Left lobe of liver (tissue), 2 donors: ENCODE measurements around the gene APCDD1. TPM values are rescaled to one million over a fixed set of nuclear protein-coding genes. Genes with fewer than 3 reads are reported as not detected.
"Not testable (repeated sequence)": the region's sequence is repeated elsewhere in the genome, so short reads cannot be mapped to it uniquely, and the experiment has no call there.

Experiments
- ATAC-seq: fragments of 200-7000 bp; cut with Tn5 transposase; one replicate; pipeline ENCODE4 v1.9.1; 2020; ENCODE audit warnings: mild to moderate bottlenecking, moderate library complexity
- DNase-seq: peaks from one replicate; pipeline ENCODE4 v3.0.0-alpha.2; 2020; ENCODE audit warnings: low spot score
- total RNA-seq: library from RNA; stranded (reverse); gene quantifications from one replicate; pipeline ENCODE4 v1.2.1, GENCODE V29; 2021
- donor health status: DM: no; HTN: no; CAD: no; lungs with moderate emphysema.
- donor health status: DM: no; HTN: yes; CAD: no.

APCDD1 gene
- total RNA-seq, 1 donor from 2014 or later = 0.58 TPM

DNA sequence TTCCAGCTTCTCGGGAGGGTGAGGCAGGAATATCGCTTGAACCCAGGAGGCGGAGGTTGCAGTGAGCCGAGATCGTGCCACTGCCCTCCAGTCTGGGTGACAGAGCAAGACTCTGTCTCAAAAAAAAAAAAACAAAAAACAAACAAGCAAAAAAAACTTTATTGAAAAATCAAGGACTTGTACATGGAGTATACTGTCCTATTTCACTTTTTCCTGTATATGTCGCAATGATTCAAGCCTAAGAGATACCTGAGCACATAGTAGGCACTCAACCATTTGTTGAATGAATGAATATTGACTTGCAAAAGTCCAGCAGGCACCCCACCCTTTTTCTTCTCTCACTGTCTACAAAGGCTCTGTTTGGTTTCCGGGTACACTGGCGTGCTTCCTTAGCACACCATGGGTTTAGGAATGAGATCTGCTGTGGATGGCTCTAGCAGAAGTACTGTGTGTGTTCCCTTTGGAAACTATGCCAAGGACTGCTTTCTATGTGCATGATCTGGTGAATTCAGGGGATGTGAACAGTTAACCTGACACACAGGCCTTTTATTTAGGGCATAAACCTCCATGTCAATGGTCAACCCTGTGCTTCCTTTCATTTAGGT, 6.1 kb downstream of the APCDD1 start:
- ATAC-seq = no peak
- DNase-seq = no peak

DNA sequence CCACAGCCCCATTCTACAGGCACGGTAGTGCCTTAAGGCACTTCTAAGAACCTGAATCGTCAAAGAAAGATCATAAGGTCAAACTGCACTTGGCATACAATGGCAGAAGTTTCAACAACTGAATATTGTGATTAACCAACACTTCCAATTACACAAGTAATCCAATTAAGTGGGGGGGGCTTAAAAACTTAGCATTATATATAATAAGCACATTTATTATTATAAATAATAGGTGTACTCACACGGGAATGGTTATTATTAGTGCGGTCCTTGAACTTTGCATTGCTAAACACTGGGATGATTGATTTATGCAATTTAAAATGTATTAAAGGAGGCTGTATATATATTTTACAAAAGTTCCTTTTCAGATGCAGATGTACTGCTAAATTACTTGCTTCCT, 7.6 kb downstream of the APCDD1 start:
- no peak for DNase-seq
- ATAC-seq = no peak

DNA sequence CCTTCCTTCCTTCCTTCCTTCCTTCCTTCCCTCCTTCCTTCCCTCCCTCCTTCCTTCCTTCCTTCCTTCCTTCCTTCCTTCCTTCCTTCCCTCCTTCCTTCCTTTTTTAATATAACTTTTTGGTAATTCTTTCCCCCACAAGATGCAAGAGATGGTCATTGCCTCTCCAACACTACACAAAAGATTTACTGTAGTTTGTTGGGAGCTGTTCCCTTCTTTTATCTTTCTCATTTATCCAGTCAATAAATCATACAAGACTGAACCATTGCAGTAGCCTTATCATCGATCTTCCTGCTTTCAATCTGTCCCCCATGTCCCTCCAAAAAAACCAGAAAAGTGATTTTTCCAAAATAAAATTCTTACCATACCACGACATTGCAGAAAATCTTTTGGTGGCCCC, 8.2 kb downstream of the APCDD1 start:
- no peak for DNase-seq
- no peak for ATAC-seq

- no peak for ATAC-seq
- DNase-seq = no peak
Observed at GRCh38 chr18:10463096-10463495, 8.7 kb downstream of the APCDD1 start.

DNA sequence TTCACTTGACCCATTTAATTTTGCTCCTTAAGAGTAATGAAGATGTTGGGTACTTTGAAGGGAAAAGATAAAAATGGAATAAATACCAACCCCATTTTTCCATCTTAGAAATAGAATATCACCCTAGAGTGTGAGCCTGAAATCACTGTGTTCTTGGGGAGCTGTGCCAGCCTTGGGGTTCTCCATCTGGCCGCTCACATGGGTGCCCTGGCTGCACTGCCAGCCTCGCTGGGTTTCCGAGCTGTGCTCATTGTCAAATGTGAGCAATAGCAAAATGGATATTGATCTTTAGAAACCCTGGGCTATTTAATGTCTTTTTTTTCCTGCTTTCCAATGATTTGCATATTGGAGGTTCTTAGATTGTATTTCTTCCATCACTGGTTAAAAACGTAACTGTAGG, 9.3 kb downstream of the APCDD1 start:
- ATAC-seq (no peak), DNase-seq (no peak)

DNA sequence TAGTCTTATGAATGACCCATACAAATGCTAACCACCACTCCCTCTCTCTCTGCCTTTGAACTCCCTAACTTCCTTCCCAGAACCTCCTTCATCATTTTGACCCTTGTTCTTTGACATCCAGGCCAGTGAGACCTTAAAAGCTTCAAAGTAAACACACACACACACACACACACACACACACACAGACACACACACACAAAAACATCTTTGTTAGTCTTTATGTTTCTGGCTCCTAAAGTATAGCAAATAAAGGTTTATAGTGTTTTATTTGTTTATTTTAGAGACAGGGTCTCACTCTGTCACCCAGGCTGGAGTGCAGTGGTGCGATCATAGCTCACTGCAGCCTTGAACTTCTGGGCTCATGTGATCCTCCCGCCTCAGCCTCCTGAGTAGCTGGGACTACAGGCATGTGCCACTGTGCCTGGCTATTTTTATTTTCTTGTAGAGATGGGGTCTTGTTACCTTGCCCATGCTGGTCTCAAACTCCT, 9.8 kb downstream of the APCDD1 start:
- DNase-seq, ATAC-seq: not testable (repeated sequence)

DNA sequence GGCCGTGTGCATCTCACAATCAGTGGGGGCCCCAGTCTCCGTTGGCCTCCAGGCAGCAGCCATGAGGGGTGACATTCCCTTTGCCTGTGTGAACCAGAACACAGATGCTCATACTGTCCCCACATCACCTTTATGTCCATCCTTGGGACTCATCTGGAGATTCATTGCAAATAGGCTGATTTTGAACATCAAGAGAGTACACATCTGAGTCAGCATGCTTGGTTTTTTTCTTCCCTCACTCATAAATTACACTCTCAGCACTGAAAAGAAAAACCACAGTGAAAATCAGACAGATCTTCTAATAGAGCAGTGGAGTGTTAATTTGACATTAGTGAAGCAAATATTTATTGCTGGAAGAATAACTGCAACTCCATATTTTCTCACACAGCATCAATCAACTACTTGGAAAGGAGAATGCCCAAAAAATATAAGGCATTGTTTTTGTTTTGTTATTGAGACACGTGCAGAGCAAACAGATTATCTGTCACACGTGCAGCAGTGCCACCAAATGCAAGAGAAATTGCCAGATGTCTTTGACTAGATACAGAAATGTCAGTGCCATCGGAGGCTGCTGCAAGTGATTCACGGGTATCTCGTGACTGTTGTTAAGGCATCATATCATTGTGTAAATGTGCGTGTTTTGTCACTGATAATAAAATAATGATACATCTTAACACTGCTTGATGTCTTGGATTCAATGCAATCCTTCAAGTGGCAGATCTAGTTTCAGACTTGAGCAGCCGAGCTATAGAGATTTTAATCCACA, 10.9 kb downstream of the APCDD1 start:
- DNase-seq (no peak), ATAC-seq (no peak)

DNA sequence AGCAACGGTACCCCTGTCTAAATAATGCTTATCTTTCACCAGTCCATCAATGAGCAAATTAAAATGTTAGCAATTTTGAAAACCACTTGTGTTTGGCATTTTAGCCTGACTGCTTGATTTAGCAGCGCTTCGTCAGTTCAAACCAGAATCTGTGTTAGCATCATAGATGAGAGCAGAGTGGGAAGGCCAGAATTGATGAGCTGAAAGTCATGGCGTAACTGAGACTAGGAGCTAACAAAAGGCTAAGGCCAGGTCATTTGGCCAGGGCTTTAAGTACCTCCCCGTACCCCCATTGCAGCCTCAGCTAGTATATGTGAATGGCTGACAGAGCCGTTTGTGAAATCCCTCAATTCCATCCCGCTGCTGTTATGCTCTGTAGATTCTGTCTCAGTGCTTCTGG, 16.0 kb downstream of the APCDD1 start:
- ATAC-seq (no peak), DNase-seq (no peak)

- DNase-seq = no peak
Observed at GRCh38 chr18:10471574-10471973, 17.1 kb downstream of the APCDD1 start.

DNA sequence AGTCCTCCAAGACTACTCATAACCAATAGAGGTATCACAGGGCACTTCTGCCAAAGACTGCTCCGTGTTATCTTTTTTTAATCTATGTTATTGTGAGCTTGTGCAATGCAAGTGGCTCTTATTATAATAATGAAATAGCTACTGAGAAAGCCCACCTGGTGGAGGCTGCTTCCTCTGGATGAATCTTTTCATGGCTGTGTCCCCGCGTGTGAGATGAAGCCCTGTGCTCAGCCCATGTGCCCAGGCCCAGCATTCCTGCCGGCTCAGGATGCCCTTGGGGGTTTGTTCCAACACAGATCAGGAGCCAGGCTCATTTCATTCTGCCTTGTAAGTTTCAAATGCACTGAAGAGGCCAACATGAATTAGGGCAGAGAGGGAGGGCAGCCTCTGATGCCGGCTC, 18.7 kb downstream of the APCDD1 start:
- ATAC-seq = no peak
- no peak for DNase-seq

More at GRCh38 chr18:10471574-10471973, 17.1 kb downstream of the APCDD1 start:
- ATAC-seq = no peak

GRCh38 chr18:10474309-10474708, 19.9 kb downstream of the APCDD1 start:
- DNase-seq (no peak), ATAC-seq (no peak)

DNA sequence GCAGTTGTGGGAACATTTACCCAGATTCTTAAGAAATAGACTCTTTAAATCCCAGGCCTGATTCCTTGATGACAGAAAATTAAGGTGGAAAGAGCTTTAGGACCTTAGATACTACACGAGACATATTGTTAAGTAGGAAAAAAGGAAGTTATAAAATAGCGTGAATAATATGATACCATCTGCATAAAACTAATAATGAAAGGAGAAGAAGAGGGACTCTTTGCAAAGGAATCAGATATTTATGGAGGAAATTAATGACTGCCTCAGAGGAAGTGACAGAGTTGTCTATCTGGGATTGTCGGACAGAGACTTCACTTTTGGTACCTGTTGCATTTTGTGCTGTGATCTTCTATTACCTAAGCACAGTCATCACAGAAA, 20.8 kb downstream of the APCDD1 start:
- no peak for DNase-seq
- no peak for ATAC-seq

DNA sequence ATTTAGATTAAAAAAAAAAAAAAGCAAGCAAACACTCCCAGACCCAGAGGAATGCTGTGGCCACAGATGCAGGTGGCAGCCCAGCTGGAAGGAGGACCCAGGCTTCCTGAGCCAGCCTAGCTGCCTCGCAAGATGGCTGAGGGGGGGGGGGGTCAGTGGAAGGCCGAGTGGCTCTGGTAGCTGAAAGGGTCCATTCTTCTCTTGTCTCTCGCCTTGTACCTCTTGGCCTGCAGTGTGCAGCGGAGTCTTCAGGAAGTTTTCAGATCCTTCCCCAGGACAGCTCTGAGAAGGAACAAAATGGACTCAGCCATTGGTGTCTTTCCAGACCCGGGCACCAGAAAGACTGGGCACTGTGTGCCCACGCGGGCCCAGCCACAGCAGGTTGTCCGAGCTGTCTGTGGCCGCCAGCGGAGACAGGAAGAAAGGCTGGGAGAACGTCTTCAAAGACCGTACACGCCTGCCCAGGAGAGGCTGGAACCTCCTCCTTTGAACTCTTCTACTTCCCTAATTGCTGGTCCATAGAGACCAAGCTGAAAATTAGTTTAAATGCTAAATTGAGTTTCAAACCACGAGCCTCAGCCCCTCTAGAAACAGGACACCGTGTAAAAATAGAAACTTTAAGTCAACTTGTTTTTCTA, 21.3 kb downstream of the APCDD1 start:
- ATAC-seq = no peak
- no peak for DNase-seq

DNA sequence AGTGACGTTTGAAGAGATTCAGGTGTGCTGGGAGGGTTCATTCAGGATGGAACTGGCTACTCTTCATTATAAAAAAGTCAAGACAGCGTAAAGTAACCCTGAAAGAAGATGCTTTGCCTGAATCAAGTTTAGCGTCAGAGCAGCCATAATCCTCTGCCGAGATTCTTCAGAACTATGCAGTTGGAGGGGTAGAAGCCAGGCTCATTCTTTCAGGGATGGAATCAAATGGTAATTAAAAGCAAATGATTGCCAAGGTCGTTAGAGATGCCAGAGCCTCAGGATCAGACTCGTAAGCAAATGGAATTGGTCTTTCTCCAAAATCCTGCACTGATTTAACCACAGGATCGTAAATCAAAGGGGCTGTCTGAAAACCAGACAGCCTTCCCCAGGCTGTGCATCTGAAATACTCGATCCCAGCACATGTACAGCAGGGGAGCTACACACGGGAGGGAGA, 21.9 kb downstream of the APCDD1 start:
- ATAC-seq = no peak
- DNase-seq = no peak

DNA sequence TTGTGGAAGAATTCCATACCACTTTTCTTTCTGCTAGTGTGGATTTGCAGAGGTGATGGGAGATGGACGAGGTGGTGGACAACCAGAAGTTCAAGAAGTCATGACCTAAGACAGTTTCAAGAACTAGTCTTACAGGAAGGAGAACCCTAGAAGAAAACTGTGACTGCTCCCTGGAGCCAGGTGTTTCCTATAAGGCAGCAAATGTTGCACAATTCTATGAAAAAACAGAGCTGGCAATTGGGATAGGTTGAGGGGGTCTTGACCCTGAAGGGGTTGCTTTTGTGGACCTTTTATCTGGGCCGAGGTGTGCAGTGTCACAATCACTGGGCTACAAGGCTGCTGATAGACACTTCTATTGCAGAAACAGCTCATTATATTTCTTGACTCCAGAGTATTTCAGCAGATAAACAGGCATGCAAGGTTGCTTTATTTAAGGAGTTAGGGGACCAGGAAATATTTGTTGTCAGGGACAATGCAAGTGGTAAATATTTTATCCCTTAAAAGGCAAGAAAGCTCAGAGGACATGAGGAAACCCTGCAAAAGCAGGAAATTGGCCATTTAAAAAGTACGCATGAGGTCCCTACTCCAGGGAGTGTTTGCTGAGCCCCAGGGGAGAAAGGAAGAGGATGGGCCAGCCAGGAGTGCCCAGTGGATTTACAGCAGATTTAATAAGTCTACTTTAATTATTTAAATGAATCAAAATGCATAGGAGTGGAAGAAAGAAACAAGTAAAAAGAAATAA, 22.9 kb downstream of the APCDD1 start:
- DNase-seq = no peak
- no peak for ATAC-seq

DNA sequence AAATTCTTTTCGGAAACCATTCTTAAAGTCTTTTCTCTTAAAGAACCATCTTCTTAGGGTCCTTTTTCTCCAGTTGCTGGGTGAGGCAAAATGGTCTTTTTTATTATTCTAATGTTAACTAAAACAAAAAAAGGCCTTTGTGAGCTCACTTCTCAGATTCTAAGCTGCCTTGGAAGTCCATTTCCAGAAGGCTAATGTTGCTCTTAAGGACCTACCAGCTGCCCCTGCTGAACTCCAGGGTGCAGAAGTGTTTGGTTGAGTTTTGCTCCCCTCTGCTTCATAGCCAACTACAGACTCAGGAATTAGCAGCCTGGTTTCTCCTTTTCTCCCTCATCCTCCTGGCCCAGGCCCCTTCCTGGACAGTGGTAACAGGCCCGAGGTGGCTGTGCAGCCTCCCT, 23.4 kb downstream of the APCDD1 start:
- no peak for DNase-seq
- no peak for ATAC-seq

DNA sequence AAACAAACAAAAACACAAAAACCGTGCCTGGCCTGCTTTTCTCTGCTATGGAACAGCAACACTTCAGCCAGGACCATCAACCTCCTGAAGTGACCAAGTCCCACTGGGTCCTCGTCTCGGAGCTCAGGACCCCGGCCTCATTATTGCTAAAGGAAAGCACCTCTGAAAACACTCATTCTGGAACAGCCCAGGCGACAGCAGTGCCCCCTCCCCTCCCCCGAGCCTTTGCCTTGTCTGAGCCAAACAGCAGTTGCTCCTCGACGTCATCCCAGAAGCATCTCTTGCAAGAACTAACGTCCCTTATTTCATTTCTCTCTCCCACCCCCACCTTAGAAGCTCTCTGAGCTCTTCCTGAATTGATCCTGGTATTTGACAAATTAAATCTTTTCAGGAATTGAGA, 27.4 kb downstream of the APCDD1 start:
- DNase-seq (no peak), ATAC-seq (no peak)

- ATAC-seq (no peak), DNase-seq (no peak)
Observed at GRCh38 chr18:10482363-10482984, 28.0 kb downstream of the APCDD1 start.

DNA sequence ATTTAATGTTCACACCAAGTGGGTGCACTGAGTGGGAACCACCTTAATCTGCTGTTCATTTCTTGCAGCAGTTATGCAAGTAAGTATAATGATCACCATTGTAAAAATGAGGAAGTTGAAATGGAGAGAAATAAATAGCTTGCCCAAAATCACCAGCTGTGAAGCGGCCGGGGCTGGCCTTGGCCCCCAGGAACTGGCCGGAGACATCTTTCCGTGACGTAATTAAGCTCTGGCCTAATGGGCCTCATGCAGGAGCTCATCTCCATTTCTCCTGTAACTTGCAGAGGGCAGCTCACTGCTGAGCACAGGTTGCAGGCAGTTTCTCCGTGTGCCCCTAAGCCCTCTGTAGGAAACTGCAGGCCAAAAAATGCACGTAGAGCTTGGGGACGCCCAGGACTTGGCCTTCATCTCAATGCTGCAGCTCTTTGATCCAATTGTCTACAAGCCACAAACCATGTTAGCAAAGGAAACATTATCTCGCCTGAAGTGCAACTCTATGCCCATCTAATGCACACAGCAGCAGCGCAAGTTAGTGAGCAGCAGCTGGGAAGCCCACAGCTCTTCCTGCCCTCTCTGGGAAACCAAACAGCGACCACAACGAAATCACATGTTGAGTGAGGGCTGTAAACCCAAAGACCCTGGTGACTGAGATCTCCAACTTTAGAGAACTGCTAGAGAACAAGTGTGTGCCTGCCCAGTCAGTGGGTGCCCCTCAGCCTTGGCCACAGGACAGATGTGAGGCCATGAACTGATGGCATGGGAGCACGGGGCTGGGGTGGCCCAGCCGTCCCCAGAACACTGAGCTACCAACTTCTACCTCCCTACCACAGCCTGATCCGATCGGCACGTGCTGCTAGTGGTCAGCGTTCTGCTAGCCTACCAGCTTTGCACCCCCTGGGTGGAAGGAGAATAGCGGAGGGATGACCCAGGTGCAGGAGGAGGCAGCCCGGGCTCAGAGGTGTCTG, 28.8 kb downstream of the APCDD1 start:
- DNase-seq (no peak), ATAC-seq (no peak)

- ATAC-seq (no peak), DNase-seq (no peak)
Observed at GRCh38 chr18:10485475-10485874, 31.0 kb downstream of the APCDD1 start.
